GM21619 (cell line): ENCODE data around the gene SV2B.

Experiments
- ATAC-seq: cut with Tn5 transposase; IDR thresholded peaks from one replicate; pipeline ENCODE4 v1.9.1; 2021; ENCODE audit not compliant: unreplicated experiment

Gene SV2B

DNA sequence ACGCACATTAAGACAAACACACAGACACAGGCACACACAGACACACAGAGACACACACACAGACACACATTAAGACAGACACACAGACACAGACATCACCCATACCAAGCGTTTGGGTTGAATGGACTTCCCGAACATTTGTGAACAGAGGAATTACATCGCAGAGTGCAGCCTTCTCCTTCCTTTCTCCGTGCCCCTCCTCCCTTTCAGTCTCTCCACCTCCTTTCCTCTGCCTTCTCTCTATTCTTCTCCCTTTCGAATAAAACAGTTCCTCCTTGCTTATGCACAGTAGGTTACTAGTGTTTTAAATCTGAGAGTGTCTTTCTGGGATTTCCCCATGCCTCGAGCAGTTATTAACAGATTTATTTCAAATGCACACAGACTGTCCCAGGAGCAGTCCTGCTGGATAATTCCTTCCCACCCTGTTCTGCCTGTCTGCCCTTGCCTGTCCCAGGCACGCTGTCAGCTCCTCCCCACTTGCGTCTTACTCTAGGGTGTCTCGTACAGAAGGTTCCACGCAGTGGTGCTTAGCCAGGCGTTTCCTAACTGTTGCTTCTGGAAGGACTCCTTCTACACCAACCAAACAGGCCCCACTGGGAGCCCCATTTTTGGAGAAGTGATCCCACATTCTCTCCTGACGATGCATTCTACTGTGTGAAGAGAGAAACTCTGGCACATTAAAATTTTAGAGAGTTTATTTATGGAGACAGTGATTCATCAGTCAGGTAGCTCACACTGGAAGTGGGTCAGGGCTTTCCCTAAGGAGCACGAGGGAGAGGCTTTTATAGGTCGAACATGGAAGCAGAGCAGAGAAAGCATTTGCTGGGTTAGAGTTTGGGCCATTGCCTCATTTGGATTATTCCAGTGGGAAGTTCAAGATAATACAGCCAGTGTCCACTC is 163.8 kb downstream of the SV2B start:
- ATAC-seq = no peak

DNA sequence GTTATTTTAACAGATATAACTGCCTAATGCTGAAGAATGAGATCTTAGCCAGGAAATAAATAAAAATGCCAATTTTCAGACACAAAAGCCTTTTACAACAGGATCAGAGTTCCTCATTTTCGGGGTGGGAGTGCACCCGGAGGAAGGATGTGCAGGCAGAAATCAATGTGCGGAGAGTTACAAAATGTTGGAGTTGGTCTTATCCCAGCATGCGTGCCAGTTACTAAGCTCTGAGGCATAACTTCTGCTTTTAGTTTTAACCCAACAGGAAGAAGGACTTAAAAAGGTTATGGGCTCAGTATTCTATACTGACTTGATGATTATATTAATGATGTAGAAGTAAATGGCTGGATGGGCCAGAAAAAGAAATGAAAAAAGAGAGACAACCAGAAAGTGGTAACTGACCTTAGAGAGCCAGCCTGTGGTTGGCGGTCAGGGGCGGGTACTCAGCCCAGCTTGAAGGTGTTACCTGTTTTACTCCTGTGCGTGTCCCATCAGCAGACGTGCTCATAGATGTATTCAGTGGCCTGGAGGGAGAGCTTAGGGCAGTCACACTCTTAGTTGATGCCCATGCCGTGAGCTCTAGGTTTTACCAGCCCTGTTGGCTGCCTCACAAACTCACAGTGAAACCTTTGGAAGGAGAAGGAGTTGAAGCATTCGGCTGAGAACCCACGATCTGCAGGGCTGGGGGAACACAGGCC is 164.7 kb downstream of the SV2B start:
- no peak for ATAC-seq

DNA sequence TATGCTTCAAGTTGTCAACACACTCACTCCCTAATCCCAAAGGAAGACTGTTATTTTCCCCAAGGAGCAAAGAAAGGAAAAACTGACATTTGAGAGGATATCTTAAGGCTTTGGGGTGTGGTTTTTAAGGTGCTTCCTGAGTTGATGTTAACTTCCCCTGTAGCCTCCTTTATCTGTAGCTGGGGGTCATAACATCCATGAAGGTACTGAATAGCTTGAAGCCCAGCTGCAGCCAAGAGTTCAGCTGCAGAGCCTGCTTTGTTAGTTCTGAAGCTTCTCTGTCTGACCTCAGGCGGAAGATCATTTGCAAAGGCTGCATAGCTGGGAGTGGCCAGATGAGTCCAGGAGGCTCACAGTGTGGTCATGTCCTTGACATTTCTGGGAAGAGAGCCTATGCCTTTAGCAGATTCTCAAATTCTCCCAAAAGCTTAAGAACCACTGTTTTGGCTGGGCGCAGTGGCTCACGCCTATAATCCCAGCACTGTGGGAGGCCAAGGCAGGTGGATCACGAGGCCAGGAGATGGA is 165.4 kb downstream of the SV2B start:
- ATAC-seq = no peak

DNA sequence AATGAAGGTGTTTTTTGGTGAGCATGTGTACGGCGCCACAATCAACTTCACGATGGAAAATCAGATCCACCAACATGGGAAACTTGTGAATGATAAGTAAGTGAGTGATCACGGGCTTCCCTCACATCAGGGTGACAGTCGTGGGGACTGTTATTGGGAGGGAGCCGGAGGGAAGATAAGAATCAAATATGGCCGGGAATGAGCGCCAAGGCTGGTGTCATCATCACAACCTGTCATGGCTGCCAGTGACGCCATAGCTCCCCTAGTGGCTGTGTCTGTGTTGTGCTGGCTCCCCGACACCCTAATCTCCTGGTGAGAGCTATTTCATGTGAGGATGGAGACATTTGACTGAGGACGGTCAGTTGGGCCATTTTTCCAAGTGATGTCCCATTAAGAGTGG is 168.5 kb downstream of the SV2B start:
- ATAC-seq = no peak

DNA sequence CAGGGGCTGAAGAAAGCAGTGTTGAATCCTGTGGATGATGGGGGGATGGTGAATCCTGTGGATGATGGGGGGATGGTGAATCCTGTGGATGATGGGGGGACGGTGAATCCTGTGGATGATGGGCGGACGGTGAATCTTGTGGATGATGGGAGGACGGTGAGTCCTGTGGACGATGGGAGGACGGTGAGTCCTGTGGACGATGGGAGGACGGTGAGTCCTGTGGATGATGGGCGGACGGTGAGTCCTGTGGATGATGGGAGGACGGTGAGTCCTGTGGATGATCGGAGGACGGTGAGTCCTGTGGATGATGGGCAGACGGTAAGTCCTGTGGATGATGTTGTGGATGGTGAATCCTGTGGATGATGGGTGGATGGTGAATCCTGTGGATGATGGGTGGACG is 170.7 kb downstream of the SV2B start:
- no peak for ATAC-seq

DNA sequence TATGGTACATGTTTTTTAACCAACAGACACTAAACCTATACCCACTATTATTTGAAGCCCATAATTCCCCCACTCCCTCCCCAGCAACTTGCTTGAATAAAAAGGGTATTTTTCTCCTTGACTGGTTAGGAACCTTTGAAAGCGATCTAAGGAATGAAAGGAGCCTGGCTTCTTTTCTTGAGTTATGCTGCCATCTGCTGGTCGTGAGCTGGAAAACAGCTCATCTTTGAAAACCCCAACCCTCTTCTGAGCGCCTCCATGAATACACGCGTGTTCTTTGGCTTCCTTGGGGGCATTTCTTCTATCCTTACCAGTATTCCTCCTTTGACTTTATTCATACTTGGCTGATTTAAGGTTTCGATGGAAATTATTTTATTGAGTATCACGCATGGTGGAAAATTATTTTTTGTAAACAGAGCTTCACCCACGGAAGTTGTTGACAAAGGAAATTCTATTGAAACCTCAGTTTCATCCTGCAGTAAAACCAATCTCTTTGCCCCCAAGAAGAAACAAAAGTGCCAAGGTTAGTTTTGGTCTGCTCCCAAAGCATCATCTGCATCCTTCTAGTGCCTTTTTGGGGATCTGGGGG is 171.6 kb downstream of the SV2B start:
- ATAC-seq = peak; percentile 88

DNA sequence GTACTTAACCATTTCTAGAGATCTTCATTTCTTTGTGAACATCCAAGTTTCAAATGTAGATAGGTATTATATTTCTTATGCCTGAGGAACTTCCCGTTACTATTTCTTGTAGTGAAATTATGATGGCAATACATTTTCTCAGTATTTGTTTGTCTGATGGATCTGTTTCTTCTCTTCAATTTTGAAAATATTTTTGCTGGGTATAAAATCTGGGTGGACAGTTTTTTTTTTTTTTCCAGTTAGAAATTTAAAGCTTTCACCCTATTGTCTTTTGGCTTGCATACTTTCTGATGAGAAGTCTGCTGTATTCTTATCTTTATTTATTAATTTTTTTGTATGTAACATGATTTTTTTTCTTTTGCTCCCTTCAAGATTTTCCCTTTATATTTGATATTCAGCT is 175.8 kb downstream of the SV2B start:
- ATAC-seq = no peak

DNA sequence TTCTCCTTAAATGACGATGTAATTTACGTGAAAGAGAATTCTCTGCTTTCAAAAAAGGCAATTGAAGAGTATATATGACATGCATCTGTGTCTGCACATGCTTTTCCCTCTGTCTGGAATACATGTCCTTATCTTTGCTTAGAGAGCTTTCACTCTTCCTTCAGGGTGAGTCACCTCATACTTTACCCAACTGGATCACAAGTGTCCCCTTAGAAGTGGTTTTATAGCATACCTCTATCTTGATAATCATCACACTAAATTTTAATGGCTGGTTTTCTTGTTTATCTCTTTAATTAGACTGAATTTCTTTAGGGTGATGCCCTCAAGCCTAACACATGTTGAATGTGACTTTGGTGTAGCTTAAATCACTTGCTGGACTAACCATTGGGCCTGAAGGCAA is 178.9 kb downstream of the SV2B start:
- ATAC-seq = no peak

DNA sequence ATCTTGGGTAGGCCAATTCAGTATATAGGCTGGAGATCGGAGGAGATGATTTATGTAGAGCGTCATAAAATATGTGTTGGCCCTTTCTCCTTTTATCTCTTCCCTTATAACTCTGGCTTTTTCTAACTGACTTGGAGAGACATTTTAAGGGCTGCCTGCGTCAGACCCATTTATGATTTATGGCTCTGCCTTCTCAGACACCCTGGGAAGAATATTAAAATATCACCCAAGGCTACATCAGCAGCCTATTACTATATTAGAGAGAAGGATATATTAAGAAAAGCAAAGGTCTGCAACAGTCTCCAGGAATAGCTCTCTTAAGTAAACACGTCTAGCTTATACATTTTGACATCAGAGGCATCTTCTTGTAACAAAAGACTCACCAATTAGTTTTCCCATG is 179.4 kb downstream of the SV2B start:
- ATAC-seq = no peak

DNA sequence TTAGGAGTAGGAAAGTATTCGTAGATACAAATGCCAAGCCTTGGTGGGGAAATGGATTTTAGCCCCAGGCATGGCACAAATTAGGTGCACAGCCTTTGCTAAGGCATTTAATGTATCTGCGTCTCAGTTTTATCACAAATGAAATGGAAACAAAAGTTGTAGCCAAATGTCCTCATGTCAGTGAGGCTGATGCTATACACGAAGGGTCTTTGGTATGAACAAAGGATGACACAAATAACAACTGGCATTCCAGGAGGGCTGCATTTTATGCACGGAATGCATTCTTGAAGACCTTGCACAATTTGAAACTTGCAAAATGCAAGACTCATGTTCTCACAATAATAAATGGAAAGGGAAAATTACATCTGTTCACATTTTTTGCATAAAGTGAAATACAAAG is 181.9 kb downstream of the SV2B start:
- ATAC-seq = no peak

DNA sequence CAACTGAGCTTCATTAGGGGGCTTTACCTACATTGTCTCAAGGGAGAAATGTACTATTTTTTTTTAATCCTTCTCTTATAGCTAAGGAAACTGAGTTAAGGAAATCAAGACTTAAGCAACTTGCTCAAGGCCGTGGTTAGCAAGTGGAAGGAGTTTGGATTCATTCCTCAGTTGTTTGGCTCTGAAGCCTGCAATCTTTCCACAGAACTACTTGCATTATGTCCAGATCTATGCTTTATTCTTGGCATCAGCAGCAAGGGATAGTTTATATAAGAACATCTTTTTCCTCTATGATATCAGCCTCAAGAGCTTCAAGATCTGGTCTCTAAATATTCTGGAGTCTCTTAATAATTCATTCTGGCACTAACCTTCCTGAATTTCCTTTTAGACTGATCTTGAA is 182.4 kb downstream of the SV2B start:
- ATAC-seq = no peak

DNA sequence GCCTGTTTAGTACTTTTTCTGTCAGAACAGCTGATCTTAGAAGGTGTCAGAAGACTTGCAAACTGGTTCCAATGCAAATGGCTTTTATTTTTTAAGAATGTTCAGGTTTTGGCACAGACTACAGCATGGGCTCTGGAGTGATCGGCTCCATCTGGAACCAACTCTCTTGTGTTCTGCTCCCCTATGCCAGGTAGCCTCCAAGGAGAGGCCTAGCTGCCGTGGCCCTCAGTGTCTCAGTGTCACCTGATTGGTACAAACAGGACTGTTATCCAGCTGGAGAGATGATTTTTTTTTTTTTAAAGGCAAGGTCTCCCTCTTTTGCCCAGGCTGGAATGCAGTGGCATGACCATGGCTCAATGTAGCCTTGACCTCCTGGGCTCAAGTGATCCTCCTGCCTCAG is 183.1 kb downstream of the SV2B start:
- no peak for ATAC-seq

DNA sequence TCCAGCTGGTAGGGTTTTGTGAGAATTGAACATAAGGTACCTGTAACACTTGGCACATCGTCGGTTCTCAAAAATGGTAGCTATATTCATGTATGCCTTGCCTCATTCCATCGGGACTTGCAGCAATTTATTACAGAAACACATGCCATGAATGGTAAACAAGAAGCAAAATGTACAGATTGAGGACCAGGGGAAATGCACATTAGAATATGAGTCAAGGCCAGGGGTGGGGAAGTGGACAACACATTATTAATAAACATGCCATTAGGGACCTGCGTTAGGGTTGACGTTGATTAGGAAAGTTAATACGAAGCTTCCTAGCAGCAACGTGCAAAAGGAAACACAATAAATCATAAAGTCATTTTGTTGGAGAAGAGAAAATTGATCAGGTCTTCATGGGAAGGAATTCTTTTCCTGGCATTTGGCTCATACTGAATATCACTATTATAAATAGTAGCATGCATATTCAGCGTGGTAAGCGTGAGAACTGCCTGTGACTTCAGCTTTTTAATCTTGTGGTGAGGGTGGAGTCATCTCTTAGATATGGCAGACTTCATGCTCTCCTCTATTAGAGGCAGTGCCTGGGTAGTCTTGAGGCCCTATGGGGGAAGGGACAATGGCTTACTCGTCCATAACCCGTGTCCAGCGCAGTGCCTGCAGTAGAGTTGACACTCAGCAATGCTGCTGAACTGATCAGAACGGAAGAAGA is 184.9 kb downstream of the SV2B start:
- no peak for ATAC-seq

DNA sequence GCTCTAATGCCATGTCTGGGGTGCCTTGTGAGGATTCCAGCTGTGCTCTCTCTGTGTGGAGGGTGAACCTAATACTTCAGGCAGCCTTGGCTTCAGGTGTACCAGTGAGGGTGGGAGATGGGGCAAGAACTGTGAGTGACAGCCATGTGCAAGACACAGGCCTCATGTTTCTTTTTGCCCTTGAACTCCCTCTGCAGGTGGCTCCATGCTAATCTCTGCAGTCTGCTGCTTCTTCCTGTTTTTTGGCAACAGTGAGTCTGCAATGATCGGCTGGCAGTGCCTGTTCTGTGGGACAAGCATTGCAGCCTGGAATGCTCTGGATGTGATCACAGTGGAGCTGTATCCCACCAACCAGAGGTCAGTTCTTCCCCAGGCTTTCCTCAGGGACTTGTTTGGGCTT is 189.3 kb downstream of the SV2B start:
- no peak for ATAC-seq

DNA sequence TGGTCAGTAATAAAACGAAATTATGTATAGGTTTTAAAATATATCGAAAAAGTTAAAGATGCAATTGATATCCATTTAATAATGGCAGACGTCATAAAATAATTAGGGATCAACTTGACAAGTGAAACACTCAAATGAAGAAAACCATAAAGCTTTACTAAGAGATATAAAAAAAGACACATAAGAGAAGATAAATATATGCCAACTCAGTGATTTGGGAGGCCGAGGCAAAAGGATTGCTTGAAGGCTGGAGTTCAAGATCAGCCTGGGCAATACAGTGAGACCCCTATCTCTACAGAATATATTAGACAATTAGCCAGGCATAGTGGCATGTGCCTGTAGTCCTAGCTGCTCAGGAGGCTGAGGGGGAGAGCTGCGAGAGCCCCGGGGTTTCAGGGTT is 190.5 kb downstream of the SV2B start:
- no peak for ATAC-seq

DNA sequence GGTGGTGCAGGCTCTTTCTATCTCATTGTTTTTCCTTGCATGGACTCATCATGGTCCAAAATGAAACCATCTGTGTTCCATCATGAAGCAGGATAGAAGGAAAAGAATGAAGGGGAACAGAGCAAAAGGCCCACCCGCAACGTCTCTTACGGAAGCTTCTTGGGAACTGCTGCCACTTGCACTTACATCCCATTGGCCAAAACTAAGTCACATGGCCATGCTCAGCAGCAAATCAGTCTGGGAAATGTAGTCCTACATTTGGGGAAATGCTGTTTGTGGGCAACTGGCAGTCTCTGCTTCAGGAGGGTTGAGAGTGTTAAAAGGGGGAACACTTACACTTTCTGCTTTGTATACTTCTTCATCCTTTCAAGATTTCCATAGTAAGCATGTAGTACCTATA is 191.6 kb downstream of the SV2B start:
- ATAC-seq = peak; percentile 69

DNA sequence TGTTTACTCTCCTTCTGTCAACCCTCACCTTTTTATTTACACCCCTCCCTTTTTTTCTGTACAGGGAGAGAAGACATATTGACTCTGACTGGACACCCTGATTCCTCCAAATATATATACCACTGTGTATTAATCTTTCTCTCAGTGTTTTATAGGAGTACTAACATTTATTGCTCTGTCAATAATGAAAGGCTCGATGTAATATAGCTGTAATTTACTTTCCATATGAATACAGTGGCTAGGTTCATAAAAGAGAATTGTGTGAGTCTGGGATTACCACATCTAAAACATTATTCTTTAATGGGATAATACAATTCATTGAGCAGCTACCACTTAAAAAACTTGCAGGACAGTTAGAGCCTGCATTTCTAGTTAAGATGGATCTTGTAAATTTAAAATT is 194.3 kb downstream of the SV2B start:
- no peak for ATAC-seq

DNA sequence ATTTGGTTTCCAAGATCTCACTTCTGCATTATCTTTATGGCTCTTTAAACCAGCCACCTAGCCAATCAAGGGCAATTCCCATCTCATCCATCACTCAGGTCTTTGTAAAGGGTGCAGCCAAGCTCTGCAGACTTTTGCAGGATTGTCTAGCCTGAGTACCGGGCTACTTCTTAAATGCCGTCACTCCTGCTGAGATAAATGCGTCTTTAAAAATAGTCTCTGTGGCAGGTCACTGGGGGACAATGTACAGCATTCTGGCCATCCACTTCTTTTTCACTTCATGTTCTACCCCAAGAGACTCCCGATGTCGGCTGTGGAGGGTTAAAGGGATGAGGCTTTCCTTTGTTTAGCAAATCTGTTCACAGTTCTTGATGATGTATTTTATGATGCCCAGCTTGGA is 194.7 kb downstream of the SV2B start:
- no peak for ATAC-seq

DNA sequence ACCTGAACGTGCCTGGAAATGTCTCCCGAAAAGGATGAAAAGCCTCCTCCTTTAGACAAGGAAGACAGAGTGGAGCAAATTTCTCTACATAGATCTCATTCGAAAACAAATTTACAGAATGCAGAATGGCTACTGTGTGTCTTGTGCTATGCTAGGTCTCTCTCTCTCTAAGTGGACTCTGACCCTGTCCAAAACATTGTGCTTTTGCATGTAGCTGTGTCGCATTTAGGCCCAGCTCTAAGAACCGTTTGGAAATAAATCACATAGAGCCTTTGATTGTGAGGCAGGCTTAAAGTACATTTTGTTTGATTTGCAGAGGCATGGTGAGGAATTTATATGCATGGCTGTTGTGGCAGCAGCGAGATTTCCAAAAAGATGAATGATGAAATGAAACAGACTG is 198.0 kb downstream of the SV2B start:
- ATAC-seq = no peak

DNA sequence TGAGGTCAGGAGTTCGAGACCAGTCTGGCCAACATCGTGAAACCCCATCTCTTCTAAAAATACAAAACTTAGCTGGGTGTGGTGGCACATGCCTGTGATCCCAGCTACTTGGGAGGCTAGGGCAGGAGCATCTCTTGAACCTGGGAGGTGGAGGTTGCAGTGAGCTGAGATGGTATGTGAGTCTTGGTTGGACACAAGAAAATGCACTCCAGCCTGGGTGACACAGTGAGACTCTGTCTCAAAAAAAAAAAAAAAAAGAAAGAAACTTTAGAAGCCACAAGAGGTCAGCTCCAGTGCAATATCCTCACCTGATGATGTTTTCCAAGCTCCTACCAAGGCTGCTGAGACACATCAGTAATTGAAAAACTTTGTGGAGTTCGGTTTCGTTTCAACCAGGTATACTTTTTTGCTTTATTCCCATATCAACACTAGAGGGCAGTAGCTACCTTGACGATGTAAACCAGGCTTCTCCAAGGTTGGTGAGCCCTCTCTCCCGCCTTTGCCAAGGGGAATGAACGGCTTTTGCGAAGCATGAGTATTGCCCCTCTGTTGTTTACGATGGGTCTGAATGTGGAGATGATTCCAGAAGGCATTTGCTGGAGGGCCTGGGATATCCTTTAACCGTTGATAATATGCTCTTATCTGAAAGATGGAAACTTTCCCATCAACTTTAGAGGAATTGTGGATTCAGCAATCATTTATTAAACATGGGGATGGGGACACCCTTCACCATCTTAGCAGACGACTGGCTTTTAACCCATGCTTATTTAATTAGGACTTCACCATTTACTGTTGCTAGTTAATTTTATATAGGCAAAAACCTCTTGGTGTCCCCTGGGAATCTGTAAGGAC is 202.8 kb downstream of the SV2B start:
- peak; percentile 81 for ATAC-seq
